GM12892 (cell line): Measurements from ENCODE around the gene CPXM2.

ENCODE experiments used
- DNase-seq: peaks from one replicate; pipeline ENCODE4 v3.0.0; 2011; ENCODE audit not compliant: insufficient read length
- FAIRE-seq: peaks from 2 replicates; lab custom pipeline; 2011; peaks lifted over from hg19 to GRCh38; lab: Jason Lieb, UNC
- POLR2A ChIP-seq: IDR thresholded peaks from 2 replicates; pipeline ENCODE4 v1.6.1; 2011; ENCODE audit warnings: low read depth, low read length, control low read depth
- POLR2AphosphoS5 ChIP-seq: IDR thresholded peaks from 2 replicates; pipeline ENCODE4 v1.6.1; 2011; ENCODE audit warnings: low read depth, low read length, control low read depth
- TAF1 ChIP-seq: IDR thresholded peaks from 2 replicates; pipeline ENCODE4 v1.6.1; 2011; ENCODE audit warnings: low read depth, mild to moderate bottlenecking, control low read depth, low read length, borderline replicate concordance

CPXM2 gene

GRCh38 chr10:123854498-123854897, 37.1 kb downstream of the CPXM2 start:
- TF ChIP-seq POLR2AphosphoS5 (no peak), POLR2A (no peak), TAF1 (no peak)
- FAIRE-seq (no peak), DNase-seq (no peak)

- TF ChIP-seq TAF1 (no peak), POLR2A (no peak), POLR2AphosphoS5 (no peak)
- DNase-seq (no peak), FAIRE-seq (no peak)
These were observed 37.6 kb downstream of the CPXM2 start for GRCh38 chr10:123854003-123854402.

- no peak for DNase-seq
- FAIRE-seq, result no peak
- TF ChIP-seq POLR2AphosphoS5, result no peak
- no peak for TF ChIP-seq POLR2A
- no peak for TF ChIP-seq TAF1
These were observed 39.1 kb downstream of the CPXM2 start for GRCh38 chr10:123852411-123852951.

GRCh38 chr10:123848564-123849457, 42.8 kb downstream of the CPXM2 start:
- TF ChIP-seq POLR2AphosphoS5 (no peak), POLR2A (no peak), TAF1 (no peak)
- FAIRE-seq (peak; percentile 66), DNase-seq (no peak)

- TF ChIP-seq POLR2A, result no peak
- no peak for TF ChIP-seq TAF1
- TF ChIP-seq POLR2AphosphoS5, result no peak
- no peak for FAIRE-seq
- no peak for DNase-seq
These were observed 43.7 kb downstream of the CPXM2 start for GRCh38 chr10:123847686-123848432.

- no peak for DNase-seq
- FAIRE-seq, result no peak
These were observed 47.8 kb downstream of the CPXM2 start for GRCh38 chr10:123843835-123844234.

GRCh38 chr10:123842692-123843385, 48.8 kb downstream of the CPXM2 start:
- TF ChIP-seq TAF1 (no peak), POLR2A (no peak), POLR2AphosphoS5 (no peak)
- DNase-seq (no peak), FAIRE-seq (no peak)

More at GRCh38 chr10:123843835-123844234, 47.8 kb downstream of the CPXM2 start:
- no peak for TF ChIP-seq POLR2A
- no peak for TF ChIP-seq POLR2AphosphoS5
- TF ChIP-seq TAF1, result no peak

- TF ChIP-seq POLR2A, result no peak
- TF ChIP-seq TAF1, result no peak
- TF ChIP-seq POLR2AphosphoS5, result no peak
- DNase-seq (no peak), FAIRE-seq (peak; percentile 9)
These were observed 50.0 kb downstream of the CPXM2 start for GRCh38 chr10:123841560-123841959.

- TF ChIP-seq POLR2AphosphoS5, result no peak
- no peak for TF ChIP-seq TAF1
- TF ChIP-seq POLR2A, result no peak
- DNase-seq (no peak), FAIRE-seq (no peak)
These were observed 50.5 kb downstream of the CPXM2 start for GRCh38 chr10:123841115-123841514.

GRCh38 chr10:123840714-123841113, 50.9 kb downstream of the CPXM2 start:
- DNase-seq, result no peak
- no peak for FAIRE-seq
- TF ChIP-seq POLR2A, result no peak
